NCI-H146 (cell line): ENCODE data around the gene GALNT9.
"Not testable (repeated sequence)": the region's sequence is repeated elsewhere in the genome, so short reads cannot be mapped to it uniquely, and the experiment has no call there.

Source experiments
- DNase-seq: peaks from one replicate; lab custom pipeline; 2025; lab: John Stamatoyannopoulos, UW

GALNT9 gene

DNA sequence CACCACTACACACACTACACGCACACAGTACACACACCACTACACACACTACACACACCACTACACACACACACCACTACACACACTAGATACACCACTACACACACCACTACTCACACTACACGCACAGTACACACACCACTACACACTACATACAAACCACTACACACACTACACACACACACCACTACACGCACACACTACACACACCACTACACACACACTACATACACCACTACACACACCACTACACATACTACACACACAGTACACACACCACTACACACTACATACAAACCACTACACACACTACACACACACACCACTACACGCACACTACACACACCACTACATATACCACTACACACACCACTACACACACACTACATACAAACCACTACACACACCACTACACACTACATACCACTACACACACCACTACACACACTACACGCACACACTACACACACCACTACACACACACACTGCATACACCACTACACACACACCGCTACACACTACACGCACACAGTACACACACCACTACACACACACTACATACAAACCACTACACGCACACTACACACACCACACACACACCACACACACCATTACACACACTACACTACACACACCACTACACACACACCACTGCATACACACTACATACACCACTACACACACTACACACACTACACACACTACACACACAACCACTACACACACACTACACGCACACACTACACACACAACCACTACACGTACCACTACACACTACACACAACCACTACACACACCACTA is 173.4 kb downstream of the GALNT9 start:
- no peak for DNase-seq

DNA sequence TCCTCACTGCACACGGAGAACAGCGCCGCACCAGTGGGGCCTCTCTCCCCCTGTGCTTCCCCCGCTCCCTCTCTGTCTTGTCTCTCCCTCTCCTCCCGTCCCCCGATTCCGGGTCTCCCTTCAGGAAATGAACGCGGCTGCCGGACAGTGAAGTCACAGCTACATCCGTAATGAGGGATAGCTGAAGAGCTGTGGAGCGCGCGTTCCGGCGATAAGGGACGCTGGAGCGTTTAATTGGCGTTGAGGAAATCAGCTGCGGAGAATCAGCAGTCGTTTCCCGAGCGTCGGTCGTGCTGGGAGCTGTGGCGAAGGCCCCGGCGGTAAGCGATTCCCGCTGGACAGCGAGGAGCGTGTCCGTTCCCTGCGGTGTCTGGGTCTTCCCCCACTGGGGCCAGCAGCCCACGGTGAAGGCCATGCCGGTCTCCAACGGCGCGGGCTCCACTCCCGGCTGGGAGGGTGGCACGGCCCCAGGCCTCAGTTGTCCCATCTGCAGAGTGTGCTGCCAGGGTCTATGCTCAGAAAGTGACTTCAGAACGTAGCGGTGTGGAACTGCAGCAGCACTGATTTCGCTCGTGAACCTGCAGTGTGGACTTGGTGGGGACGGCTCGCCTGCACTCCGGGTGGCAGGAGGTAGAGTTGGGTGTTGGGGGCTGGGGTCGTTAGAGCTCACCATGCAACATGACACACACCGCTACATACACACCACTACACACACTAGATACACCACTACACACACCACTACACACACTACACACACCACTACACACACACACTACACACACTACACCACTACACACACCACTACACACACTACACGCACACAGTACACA is 174.2 kb downstream of the GALNT9 start:
- no peak for DNase-seq

DNA sequence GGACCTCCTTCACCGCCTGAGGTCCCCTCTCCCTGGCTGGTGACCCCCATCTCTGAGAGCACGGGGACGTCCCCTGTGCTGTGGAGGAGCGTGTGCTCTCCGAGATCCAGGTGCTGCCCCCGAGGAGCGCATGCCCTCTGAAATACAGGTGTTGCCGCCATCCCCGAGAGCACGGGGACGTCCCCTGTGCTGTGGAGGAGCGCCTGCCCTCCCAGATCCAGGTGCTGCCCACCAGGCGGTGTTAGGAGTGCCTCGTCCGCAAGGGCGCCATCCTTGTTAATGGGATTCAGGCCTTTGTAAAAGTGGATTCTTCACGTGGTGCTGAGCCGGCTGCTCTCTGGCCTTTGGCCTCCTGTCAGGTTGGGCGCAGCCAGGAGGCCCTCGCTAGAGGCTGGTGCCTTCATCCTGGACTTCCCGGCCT is 175.0 kb downstream of the GALNT9 start:
- DNase-seq = peak; percentile 75

DNA sequence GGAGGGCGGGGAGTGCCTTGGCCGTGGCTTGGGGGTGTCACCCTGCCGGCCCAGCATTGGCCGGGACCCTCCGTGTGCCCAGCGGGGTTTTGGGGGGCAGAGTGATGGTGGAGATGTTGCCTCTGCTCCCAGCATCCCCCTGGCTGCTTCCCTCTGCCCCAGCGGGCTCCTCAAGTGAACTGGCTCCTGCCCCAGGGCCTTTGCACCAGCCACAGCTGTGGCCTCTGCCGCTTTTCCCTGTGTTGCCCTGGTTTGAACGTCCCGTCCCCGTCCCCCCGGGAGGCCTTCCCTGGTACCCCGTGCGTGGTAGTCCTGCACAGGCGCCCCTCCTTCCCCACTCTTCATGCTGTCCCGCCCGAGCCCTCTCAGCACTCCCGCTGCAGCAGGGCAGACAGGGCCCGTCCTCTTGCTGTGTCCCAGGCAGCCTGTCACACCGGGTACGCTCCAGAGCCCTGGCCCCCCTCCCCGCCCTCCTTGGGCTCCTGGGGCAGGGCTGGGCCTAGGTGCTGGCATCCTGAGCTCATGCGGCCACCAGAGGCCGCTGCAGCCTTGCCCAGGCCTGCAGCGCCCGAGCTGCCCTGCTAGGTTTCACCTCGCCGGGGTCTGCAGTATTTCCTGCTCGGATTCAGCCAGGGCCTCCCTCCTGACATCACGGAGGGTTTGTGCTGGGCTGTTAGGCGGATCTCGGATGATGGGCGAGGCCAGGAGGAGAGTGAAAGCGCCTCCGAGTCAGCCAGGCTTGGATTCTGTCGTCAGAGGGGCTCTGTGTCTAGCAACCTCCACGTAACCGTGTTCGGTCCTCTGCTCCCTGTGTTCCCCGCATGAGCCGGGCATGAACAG is 175.7 kb downstream of the GALNT9 start:
- peak; percentile 91 for DNase-seq

- DNase-seq = no peak
These were observed 176.4 kb downstream of the GALNT9 start for GRCh38 chr12:132152953-132153352.

DNA sequence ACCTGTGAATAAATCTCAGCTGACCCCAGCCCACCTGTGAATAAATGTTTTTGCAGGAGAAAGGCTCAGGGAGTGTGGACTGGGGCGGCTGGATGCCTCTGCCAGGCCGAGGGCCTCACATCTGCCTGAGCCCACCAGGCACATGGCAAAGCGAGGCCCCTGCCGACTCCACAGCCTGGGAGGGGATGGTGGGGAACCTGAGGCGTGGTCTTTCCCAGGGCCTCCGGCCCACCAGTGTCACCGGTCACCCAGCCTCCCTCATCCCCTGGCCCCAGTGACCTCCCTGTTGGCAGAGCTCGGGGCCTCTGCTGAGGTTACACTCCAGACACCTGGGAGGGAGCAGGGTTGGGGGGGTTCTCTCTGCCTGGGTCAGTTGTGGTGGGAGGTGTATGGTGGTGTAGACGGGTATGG is 177.0 kb downstream of the GALNT9 start:
- no peak for DNase-seq

DNA sequence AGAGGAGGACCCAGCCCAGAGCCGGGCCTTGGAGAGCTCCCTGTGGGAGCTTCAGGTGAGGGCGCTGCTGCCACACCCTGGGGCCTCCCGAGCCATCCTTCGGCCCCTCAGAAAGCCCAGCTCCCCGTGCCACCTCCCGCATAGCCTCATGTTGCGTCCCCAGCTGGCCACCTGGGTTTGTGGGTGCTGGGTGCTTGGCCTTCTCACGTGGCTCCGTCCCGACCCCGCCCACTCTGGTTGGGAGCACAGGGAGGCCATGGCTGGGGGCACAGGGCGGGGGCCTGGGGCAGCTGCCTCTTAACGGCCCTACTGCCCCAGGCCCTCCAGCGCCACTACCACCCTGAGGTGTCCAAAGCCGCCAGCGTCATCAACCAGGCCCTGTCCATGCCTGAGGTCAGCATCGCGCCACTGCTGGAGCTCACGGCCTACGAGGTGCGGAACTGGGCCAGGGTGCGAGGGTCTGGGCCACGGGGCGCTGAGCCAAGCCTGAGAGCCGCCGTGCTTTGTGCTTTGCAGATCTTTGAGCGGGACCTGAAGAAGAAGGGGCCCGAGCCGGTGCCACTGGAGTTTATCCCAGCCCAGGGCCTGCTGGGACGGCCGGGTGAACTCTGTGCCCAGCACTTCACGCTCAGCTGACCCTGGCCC is 177.5 kb downstream of the GALNT9 start:
- DNase-seq = no peak

DNA sequence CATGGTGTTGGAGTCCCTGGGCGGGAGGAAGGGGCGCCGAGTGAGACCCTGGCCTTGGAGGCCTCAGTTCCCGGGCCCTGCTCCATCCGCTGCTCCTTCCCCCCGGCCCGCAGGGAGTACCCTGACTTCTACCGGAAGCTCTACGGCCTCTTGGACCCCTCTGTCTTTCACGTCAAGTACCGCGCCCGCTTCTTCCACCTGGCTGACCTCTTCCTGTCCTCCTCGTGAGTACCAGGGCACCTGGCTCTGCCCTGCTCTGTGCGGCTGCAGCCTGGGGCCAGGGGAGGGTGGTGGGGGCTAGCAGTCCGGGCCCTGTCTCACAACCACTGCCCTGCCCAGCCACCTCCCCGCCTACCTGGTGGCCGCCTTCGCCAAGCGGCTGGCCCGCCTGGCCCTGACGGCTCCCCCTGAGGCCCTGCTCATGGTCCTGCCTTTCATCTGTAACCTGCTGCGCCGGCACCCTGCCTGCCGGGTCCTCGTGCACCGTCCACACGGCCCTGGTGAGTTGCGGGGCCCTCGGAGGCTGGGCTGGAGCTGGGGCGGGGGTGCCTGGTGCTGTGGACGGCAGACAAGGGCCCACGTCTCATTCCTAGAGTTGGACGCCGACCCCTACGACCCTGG is 178.1 kb downstream of the GALNT9 start:
- DNase-seq = no peak

DNA sequence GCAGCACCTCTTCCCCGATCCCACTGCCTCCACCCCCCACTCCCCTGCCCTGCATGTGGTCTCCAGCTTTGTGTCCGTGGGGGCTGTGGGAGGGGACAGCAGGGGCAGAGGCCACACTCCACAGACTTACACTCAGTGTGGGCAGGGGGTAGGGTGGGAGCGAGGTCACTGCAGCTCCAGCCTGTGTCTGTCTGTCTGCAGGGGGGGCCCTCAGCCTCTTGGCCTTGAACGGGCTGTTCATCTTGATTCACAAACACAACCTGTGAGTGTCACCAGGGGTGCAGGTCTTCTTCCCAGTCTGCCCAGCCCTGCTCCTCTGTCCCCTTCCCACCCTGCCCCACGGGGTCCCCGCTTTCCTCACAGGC is 178.6 kb downstream of the GALNT9 start:
- DNase-seq = no peak

DNA sequence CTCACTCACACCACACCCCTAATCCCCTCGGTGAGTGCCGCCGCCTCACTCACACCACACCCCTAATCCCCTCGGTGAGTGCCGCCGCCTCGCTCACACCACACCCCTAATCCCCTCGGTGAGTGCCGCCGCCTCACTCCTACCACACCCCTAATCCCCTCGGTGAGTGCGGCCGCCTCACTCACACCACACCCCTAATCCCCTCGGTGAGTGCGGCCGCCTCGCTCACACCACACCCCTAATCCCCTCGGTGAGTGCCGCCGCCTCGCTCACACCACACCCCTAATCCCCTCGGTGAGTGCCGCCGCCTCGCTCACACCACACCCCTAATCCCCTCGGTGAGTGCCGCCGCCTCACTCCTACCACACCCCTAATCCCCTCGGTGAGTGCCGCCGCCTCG is 179.9 kb downstream of the GALNT9 start:
- DNase-seq = not testable (repeated sequence)

DNA sequence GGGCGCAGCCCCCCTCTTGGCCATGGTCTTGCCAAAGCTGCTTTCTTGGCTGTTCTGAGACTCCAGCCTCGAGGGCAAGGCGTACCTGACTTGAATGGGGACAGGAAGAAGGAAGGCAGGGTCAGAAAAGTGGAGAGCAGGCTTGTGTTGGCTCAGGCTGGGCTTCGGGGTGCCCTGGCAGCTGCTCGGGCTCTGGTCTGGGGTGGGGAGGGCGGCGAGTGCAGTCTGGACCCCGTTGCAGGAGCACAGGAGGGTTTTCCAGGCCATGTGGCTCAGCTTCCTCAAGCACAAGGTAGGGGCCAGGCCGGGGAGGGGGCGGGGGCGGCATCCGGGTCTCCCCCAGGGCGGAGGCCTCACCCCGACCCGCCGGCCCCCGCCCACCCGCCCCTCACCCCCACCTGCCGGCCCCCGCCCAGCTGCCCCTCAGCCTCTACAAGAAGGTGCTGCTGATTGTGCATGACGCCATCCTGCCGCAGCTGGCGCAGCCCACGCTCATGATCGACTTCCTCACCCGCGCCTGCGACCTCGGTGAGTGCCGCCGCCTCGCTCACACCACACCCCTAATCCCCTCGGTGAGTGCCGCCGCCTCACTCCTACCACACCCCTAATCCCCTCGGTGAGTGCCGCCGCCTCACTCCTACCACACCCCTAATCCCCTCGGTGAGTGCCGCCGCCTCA is 180.9 kb downstream of the GALNT9 start:
- DNase-seq = no peak

GRCh38 chr12:132147423-132148367 is 181.7 kb downstream of the GALNT9 start:
- no peak for DNase-seq

DNA sequence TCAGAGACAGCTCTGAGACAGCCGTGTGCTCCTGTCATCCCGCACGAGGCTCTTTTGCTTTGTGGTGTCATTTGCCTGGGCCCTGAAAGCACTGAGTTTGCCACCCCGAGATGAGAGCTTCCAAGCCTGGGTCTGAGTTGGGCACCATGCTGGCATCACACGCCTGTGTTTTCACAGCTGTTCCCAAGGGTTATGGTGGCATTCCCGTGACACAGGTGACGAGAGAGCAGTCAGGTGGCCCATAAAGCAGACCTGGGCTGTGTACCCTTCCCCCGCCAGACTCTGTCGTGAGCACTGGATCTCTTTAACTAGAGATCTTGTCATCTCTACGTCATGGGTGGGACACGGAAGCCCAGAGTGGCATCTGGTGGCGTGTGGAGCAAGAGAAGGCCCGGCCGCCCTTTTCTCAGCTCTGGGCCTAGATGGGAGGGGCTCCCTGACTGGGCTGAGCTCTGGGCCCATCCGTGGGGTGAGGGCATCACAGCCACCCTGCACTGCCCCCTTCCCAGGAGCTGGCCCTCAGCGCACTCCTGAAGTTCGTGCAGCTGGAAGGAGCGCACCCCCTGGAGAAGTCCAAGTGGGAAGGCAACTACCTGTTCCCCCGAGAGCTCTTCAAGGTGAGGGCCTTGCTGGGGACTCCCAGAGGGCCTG is 182.5 kb downstream of the GALNT9 start:
- DNase-seq = no peak
